A673 (cell line): ENCODE results near the gene ZNF335. TPM values are rescaled to one million over a fixed set of nuclear protein-coding genes. Genes with fewer than 3 reads are reported as not detected.

Experiments
- BruUV-seq: library from RNA; stranded (reverse); fragments of 400-500 nt; replicated peaks from 2 replicates; lab custom pipeline; 2021; lab: Mats Ljungman, UMichigan
- CTCF ChIA-PET: fragments of 300-600 bp; sonication (Branson Sonifier 250); formaldehyde crosslinking; loops from one replicate; lab custom pipeline; 2022; ENCODE audit warnings: antibody characterized with exemption; lab: Charles Lee
- POLR2A ChIA-PET: fragments of 300-600 bp; sonication (Branson Sonifier 250); formaldehyde crosslinking; loops from one replicate; lab custom pipeline; 2022; ENCODE audit warnings: antibody characterized with exemption; ENCODE audit not compliant: low non-redundant PET; lab: Charles Lee
- DNase-seq: peaks from one replicate; pipeline ENCODE4 v3.0.0-alpha.2; 2015; ENCODE audit warnings: low spot score
- H3K27ac ChIP-seq: fragments of 200-600 bp; sonication (generic); 2 replicates; pipeline ENCODE4 v1.5.1; 2016; ENCODE audit warnings: mixed run types, low read depth, mild to moderate bottlenecking, mixed read lengths, antibody characterized with exemption, low read length; ENCODE audit not compliant: poor library complexity, severe bottlenecking
- H3K27me3 ChIP-seq: fragments of 200-600 bp; sonication (generic); replicated peaks from 2 replicates; pipeline ENCODE4 v1.6.1; 2017; ENCODE audit warnings: mixed run types, low read depth, mild to moderate bottlenecking, mixed read lengths, antibody characterized with exemption, low read length; ENCODE audit not compliant: insufficient read depth, poor library complexity
- H3K36me3 ChIP-seq: fragments of 200-600 bp; sonication (generic); 2 replicates; pipeline ENCODE4 v1.6.1; 2016; ENCODE audit warnings: mixed run types, mild to moderate bottlenecking, mixed read lengths, antibody characterized with exemption, low read length; ENCODE audit not compliant: insufficient read depth, poor library complexity, severe bottlenecking
- H3K4me1 ChIP-seq: fragments of 200-600 bp; sonication (generic); 2 replicates; pipeline ENCODE4 v1.6.1; 2017; ENCODE audit warnings: mixed run types, mild to moderate bottlenecking, mixed read lengths, antibody characterized with exemption, low read length; ENCODE audit not compliant: insufficient read depth, poor library complexity, severe bottlenecking
- H3K4me3 ChIP-seq: fragments of 200-600 bp; sonication (generic); 2 replicates; pipeline ENCODE4 v1.5.1; 2016; ENCODE audit warnings: low read depth, mixed run types, mild to moderate bottlenecking, mixed read lengths, low read length; ENCODE audit not compliant: poor library complexity, severe bottlenecking
- H3K9me3 ChIP-seq: fragments of 200-600 bp; sonication (generic); 2 replicates; pipeline ENCODE4 v1.6.1; 2016; ENCODE audit warnings: mixed run types, low read depth, mild to moderate bottlenecking, mixed read lengths, antibody characterized with exemption, low read length; ENCODE audit not compliant: poor library complexity, severe bottlenecking
- EZH2 ChIP-seq: fragments of 200-600 bp; sonication (generic); IDR thresholded peaks from 2 replicates; pipeline ENCODE4 v1.6.1; 2017; ENCODE audit warnings: borderline replicate concordance, low read depth, mild to moderate bottlenecking, mixed read lengths, antibody characterized with exemption, low read length; ENCODE audit not compliant: poor library complexity, severe bottlenecking
- intact Hi-C: fragments of 100-400 bp; cut with micrococcal nuclease; formaldehyde crosslinking; loops from one replicate; pipeline ENCODE4 v1.10.0; 2022; ENCODE audit not compliant: unreplicated experiment
- total RNA-seq: library from RNA; stranded (reverse); gene quantifications from 2 replicates; pipeline ENCODE4 v1.2.3, GENCODE V29; 2021
- TF ChIP-seq, protein P1 (sequence below): fragments of 300-800, 200-600 bp; sonication (generic); conservative IDR thresholded peaks from 2 replicates; pipeline ENCODE4 v1.5.1; 2017; ENCODE audit warnings: low read depth, mild to moderate bottlenecking, antibody characterized with exemption, low read length, moderate library complexity, mixed read lengths

Gene ZNF335
- total RNA-seq, 1 experiment from 2014 or later: 31.9 TPM

DNA sequence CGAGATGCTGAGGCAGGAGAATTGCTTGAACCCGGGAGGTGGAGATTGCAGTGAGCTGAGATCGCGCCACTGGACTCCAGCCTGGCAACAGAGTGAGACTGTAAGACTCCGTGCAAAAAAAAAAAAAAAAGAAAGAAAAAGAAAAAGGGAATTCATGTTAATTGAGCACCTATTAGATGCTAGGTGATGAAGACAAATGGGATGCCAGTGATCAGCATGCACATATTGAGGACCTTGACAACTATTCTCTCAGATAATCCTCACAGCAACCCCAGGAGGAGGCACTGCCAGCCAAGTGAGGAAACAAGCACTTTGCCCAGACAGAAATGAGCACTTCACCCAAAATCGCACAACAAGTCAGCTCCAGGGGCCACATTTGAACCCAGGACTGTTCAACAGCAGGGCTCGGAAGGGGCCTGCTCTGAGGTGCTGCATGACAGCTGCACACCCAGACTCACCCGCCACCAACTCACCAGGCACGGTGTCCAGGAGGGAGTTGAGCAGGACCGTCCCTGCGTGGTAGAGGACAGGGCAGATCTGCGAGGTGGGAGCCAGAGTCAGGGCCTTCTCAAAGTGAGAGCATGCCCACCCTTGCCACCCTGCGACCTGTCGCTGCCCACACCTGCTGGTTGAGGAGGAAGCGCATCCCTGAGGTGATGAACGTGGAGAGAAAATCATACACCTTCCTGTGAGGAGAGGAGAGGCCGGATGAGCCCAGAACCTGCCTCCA lies 64.6 kb downstream of the ZNF335 start:
- Histone ChIP-seq H3K4me3 (no peak overlapping the region), H3K36me3 (peaks cover 30% of the 10 kb centered on the region), H3K9me3 (no peaks in the 10 kb centered on the region), H3K27me3 (no peaks in the 10 kb centered on the region), H3K27ac (no peak overlapping the region), H3K4me1 (peaks cover 15% of the 10 kb centered on the region)
- intact Hi-C loops: no loop called here
- no TSS peak for BruUV-seq
- POLR2A ChIA-PET: no interaction called here
- no peak for TF ChIP-seq EZH2
- TF ChIP-seq, protein P1, sequence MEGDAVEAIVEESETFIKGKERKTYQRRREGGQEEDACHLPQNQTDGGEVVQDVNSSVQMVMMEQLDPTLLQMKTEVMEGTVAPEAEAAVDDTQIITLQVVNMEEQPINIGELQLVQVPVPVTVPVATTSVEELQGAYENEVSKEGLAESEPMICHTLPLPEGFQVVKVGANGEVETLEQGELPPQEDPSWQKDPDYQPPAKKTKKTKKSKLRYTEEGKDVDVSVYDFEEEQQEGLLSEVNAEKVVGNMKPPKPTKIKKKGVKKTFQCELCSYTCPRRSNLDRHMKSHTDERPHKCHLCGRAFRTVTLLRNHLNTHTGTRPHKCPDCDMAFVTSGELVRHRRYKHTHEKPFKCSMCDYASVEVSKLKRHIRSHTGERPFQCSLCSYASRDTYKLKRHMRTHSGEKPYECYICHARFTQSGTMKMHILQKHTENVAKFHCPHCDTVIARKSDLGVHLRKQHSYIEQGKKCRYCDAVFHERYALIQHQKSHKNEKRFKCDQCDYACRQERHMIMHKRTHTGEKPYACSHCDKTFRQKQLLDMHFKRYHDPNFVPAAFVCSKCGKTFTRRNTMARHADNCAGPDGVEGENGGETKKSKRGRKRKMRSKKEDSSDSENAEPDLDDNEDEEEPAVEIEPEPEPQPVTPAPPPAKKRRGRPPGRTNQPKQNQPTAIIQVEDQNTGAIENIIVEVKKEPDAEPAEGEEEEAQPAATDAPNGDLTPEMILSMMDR: no peak
- no peak for DNase-seq
- CTCF ChIA-PET: no interaction called here

GRCh38 chr20:45905505-45906079 lies 66.4 kb downstream of the ZNF335 start:
- Histone ChIP-seq H3K4me1 (peaks cover 3% of the 10 kb centered on the region), H3K27me3 (no peaks in the 10 kb centered on the region), H3K9me3 (no peaks in the 10 kb centered on the region), H3K36me3 (peaks cover 37% of the 10 kb centered on the region), H3K4me3 (no peak overlapping the region), H3K27ac (no peak overlapping the region)
- DNase-seq: no peak
- BruUV-seq: no TSS peak
- TF ChIP-seq, protein P1: no peak
- TF ChIP-seq EZH2: no peak
- POLR2A ChIA-PET: no interaction called here
- intact Hi-C loops: no loop called here
- CTCF ChIA-PET: no interaction called here

DNA sequence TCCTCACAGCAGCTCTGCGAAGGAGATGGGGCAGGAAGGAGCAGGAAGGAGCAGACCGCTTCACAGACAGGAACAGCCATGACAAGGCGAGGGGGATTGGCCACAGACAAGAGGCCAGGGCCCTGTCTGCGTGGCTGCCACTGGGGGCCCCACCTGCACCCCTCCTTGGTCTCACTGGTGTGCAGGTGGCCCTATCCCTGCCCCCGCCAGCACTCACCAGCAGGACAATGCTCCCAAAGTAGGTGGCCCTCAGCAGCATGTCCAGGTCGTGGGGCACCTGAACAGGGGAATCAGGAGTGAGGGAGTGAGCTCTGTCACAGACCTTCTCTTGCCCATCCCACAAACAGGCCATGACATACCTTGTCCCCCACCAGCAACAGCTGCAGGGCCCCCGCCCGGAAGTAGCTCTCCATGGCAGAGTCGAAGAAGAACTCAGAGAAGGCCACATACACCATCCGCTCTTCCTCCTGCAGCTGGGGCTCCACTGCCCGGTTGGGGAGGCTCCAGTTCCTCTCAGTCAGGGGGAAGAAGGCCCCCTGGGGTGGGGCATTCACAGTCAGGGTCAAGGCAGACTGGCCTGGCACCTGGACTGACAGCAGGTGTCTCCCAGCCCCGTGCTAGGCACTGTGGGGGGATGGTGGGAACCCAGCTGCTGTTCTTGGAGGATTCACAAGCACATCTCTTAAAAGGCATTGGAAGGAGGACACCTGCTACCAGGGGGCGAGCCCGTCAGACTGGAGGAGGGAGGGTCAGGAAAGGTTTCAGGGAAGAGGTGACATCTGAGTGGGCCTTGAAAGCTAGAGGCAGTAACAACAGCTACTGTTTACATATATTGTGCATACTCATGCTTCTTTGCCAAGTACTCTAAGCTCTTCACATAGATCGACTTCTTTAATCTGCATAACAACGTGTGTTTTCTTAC lies 67.2 kb downstream of the ZNF335 start:
- TF ChIP-seq EZH2: no peak
- TF ChIP-seq, protein P1: no peak
- Histone ChIP-seq H3K9me3 (no peaks in the 10 kb centered on the region), H3K27me3 (no peaks in the 10 kb centered on the region), H3K4me3 (no peak overlapping the region), H3K27ac (no peak overlapping the region), H3K36me3 (peaks cover 41% of the 10 kb centered on the region), H3K4me1 (no peaks in the 10 kb centered on the region)
- BruUV-seq: no TSS peak
- intact Hi-C loops: no loop called here
- DNase-seq: no peak
- POLR2A ChIA-PET: interaction anchor here (0.5 kb wide), 1 partner anchor 59 kb away, joined by 3 read pairs; no protein-coding TSS in a partner anchor
- CTCF ChIA-PET: no interaction called here
